BE2C (cell line): Measurements from ENCODE around the gene RGS6.

Experiments
- DNase-seq: peaks from one replicate; pipeline ENCODE4 v3.0.0-alpha.2; 2020
- H3K27me3 ChIP-seq: fragments of 250-450 bp; sonication (Bioruptor Pico); 2 replicates; pipeline ENCODE4 v1.5.1; 2020; ENCODE audit warnings: mild to moderate bottlenecking
- H3K36me3 ChIP-seq: fragments of 250-450 bp; sonication (Bioruptor Pico); 2 replicates; pipeline ENCODE4 v1.5.1; 2020; ENCODE audit warnings: mild to moderate bottlenecking
- H3K4me1 ChIP-seq: fragments of 250-450 bp; sonication (Bioruptor Pico); 2 replicates; pipeline ENCODE4 v1.5.1; 2020
- H3K4me3 ChIP-seq: 2 replicates; pipeline ENCODE4 v1.5.1; 2011; ENCODE audit warnings: low read depth, low read length
- H3K9me3 ChIP-seq: fragments of 250-450 bp; sonication (Bioruptor Pico); 2 replicates; pipeline ENCODE4 v1.5.1; 2020
- CTCF ChIP-seq: IDR thresholded peaks from 2 replicates; pipeline ENCODE4 v1.5.1; 2012; ENCODE audit warnings: mild to moderate bottlenecking, low read depth, low read length

RGS6 gene

GRCh38 chr14:71905031-71905430 lies 27.2 kb upstream of the RGS6 start:
- H3K4me1 ChIP-seq: no peaks in the 10 kb centered on the region
- peaks cover 40% of the 10 kb centered on the region for H3K27me3 ChIP-seq
- H3K4me3 ChIP-seq: no peak overlapping the region
- H3K9me3 ChIP-seq: no peaks in the 10 kb centered on the region
- no peaks in the 10 kb centered on the region for H3K36me3 ChIP-seq
- no peak for DNase-seq
- TF ChIP-seq CTCF: no peak

GRCh38 chr14:71905860-71906259 lies 26.4 kb upstream of the RGS6 start:
- DNase-seq: no peak
- no peak overlapping the region for H3K4me3 ChIP-seq
- H3K27me3 ChIP-seq: peaks cover 35% of the 10 kb centered on the region
- H3K36me3 ChIP-seq: no peaks in the 10 kb centered on the region
- H3K9me3 ChIP-seq: no peaks in the 10 kb centered on the region
- no peak for TF ChIP-seq CTCF
- no peaks in the 10 kb centered on the region for H3K4me1 ChIP-seq

- H3K4me3 ChIP-seq: no peak overlapping the region
- no peak for TF ChIP-seq CTCF
- H3K9me3 ChIP-seq: no peaks in the 10 kb centered on the region
- no peaks in the 10 kb centered on the region for H3K4me1 ChIP-seq
- DNase-seq: no peak
- H3K36me3 ChIP-seq: no peaks in the 10 kb centered on the region
- peaks cover 39% of the 10 kb centered on the region for H3K27me3 ChIP-seq
Observed at GRCh38 chr14:71907793-71908515, 24.3 kb upstream of the RGS6 start.

GRCh38 chr14:71911669-71912068 lies 20.6 kb upstream of the RGS6 start:
- Histone ChIP-seq H3K4me3 (no peak overlapping the region), H3K27me3 (peaks cover 35% of the 10 kb centered on the region), H3K4me1 (no peaks in the 10 kb centered on the region), H3K9me3 (no peaks in the 10 kb centered on the region), H3K36me3 (no peaks in the 10 kb centered on the region)
- TF ChIP-seq CTCF: no peak
- no peak for DNase-seq

- H3K27me3 ChIP-seq: peaks cover 21% of the 10 kb centered on the region
- no peak for TF ChIP-seq CTCF
- no peak for DNase-seq
- H3K4me3 ChIP-seq: no peak overlapping the region
- H3K9me3 ChIP-seq: no peaks in the 10 kb centered on the region
- H3K4me1 ChIP-seq: no peaks in the 10 kb centered on the region
- no peaks in the 10 kb centered on the region for H3K36me3 ChIP-seq
Observed at GRCh38 chr14:71913342-71913741, 18.9 kb upstream of the RGS6 start.

GRCh38 chr14:71918955-71919354 lies 13.3 kb upstream of the RGS6 start:
- Histone ChIP-seq H3K4me3 (no peak overlapping the region), H3K9me3 (no peaks in the 10 kb centered on the region), H3K36me3 (no peaks in the 10 kb centered on the region), H3K27me3 (peaks cover 7% of the 10 kb centered on the region), H3K4me1 (no peaks in the 10 kb centered on the region)
- no peak for DNase-seq
- no peak for TF ChIP-seq CTCF
